Skeletal muscle satellite cell (primary cell): ENCODE measurements around the gene GAPT. TPM values are rescaled to one million over a fixed set of nuclear protein-coding genes. Genes with fewer than 3 reads are reported as not detected.

Source experiments
- small RNA-seq: library from RNA; depleted of rRNA; stranded (forward); fragments of <200 nt; gene quantifications from one replicate; pipeline ENCODE3, GENCODE V24; 2012

GAPT gene

Small RNA genes lying within 50 kb of the gene (small RNA-seq; reads per million reads assigned to genes)
- gene MIR548AE2, result not detected
